GM12873 (cell line): ENCODE results near the gene DNAH8.

Source experiments
- CTCF ChIP-seq: IDR thresholded peaks from 2 replicates; pipeline ENCODE4 v1.5.1; 2012; ENCODE audit warnings: low read depth, mild to moderate bottlenecking, moderate library complexity, low read length, control low read depth; ENCODE audit not compliant: insufficient read depth; ENCODE audit errors: missing control alignments

DNAH8 gene

GRCh38 chr6:39059496-39060310, 344.6 kb downstream of the DNAH8 start:
- no peak for TF ChIP-seq CTCF

- TF ChIP-seq CTCF, result no peak
Observed at GRCh38 chr6:39060467-39061160, 345.5 kb downstream of the DNAH8 start.

GRCh38 chr6:39061182-39061581, 346.1 kb downstream of the DNAH8 start:
- TF ChIP-seq CTCF, result no peak

GRCh38 chr6:39061588-39061987, 346.5 kb downstream of the DNAH8 start:
- TF ChIP-seq CTCF, result no peak

- no peak for TF ChIP-seq CTCF
Observed at GRCh38 chr6:39062014-39062740, 347.1 kb downstream of the DNAH8 start.

- TF ChIP-seq CTCF, result no peak
Observed at GRCh38 chr6:39063526-39063925, 348.4 kb downstream of the DNAH8 start.

- no peak for TF ChIP-seq CTCF
Observed at GRCh38 chr6:39065561-39065960, 350.4 kb downstream of the DNAH8 start.
